GM18519 (cell line): ENCODE results near the gene DEFB116.
"Not testable (repeated sequence)": the region's sequence is repeated elsewhere in the genome, so short reads cannot be mapped to it uniquely, and the experiment has no call there.

Source experiments
- ATAC-seq: cut with Tn5 transposase; IDR thresholded peaks from one replicate; pipeline ENCODE4 v1.9.1; 2021; ENCODE audit warnings: mild to moderate bottlenecking, moderate library complexity; ENCODE audit not compliant: unreplicated experiment, low FRiP score

The DEFB116 gene

GRCh38 chr20:31308535-31309162, at the start of gene DEFB116:
TSS of gene DEFB116 (minus strand) at chr20:31308585. CDS start at chr20:31308585, 0 bp downstream.
- ATAC-seq: no peak

- ATAC-seq: no peak
Observed at GRCh38 chr20:31355981-31356380, 47.6 kb upstream of the DEFB116 start.

- ATAC-seq: no peak
Observed at GRCh38 chr20:31341470-31341869, 33.1 kb upstream of the DEFB116 start.

- no peak for ATAC-seq
Observed at GRCh38 chr20:31330893-31331292, 22.5 kb upstream of the DEFB116 start.

- ATAC-seq: no peak
Observed at GRCh38 chr20:31322504-31322903, 14.1 kb upstream of the DEFB116 start.

GRCh38 chr20:31284964-31285363, 23.4 kb downstream of the DEFB116 start:
- ATAC-seq: not testable (repeated sequence)

- ATAC-seq: no peak
Observed at GRCh38 chr20:31278178-31278577, 30.2 kb downstream of the DEFB116 start.

- ATAC-seq: no peak
Observed at GRCh38 chr20:31274441-31274840, 33.9 kb downstream of the DEFB116 start.

- ATAC-seq: no peak
Observed at GRCh38 chr20:31260326-31260932, 48.0 kb downstream of the DEFB116 start.

GRCh38 chr20:31257364-31257763, 51.0 kb downstream of the DEFB116 start, which contains the start of gene DEFB115:
TSS of gene DEFB115 (plus strand) at chr20:31257664. CDS start at chr20:31257664, 0 bp downstream.
- ATAC-seq: no peak

- ATAC-seq: no peak
Observed at GRCh38 chr20:31256959-31257358, 51.4 kb downstream of the DEFB116 start.
